ENCODE measurements around the gene TMCC1.

TMCC1 gene

GRCh38 chr3:129610276-129610675 is 283.2 kb downstream of the TMCC1 start:
- no peak for DNase-seq (ENCODE audit: low read depth)
- TF ChIP-seq CTCF (IDR thresholded peaks at IDR 0.05; ENCODE audit: control insufficient read depth, extremely low read depth, insufficient read depth), result no peak
- no peak overlapping the region for H3K4me3 ChIP-seq (ENCODE audit: low read depth, low read length)

GRCh38 chr3:129609591-129610182 is 283.8 kb downstream of the TMCC1 start:
- TF ChIP-seq CTCF (IDR thresholded peaks at IDR 0.05; ENCODE audit: control insufficient read depth, extremely low read depth, insufficient read depth), result no peak
- DNase-seq (ENCODE audit: low read depth), result no peak
- no peak overlapping the region for H3K4me3 ChIP-seq (ENCODE audit: low read depth, low read length)

- H3K4me3 ChIP-seq (ENCODE audit: low read depth, low read length), result no peak overlapping the region
- no peak for DNase-seq (ENCODE audit: low read depth)
- no peak for TF ChIP-seq CTCF (IDR thresholded peaks at IDR 0.05; ENCODE audit: control insufficient read depth, extremely low read depth, insufficient read depth)
These were observed 284.4 kb downstream of the TMCC1 start for GRCh38 chr3:129608936-129609590.

GRCh38 chr3:129608087-129608935 is 285.2 kb downstream of the TMCC1 start:
- no peak for DNase-seq (ENCODE audit: low read depth)
- no peak overlapping the region for H3K4me3 ChIP-seq (ENCODE audit: low read depth, low read length)
- TF ChIP-seq CTCF (IDR thresholded peaks at IDR 0.05; ENCODE audit: control insufficient read depth, extremely low read depth, insufficient read depth), result no peak

- DNase-seq (ENCODE audit: low read depth), result no peak
- H3K4me3 ChIP-seq (ENCODE audit: low read depth, low read length), result no peak overlapping the region
- no peak for TF ChIP-seq CTCF (IDR thresholded peaks at IDR 0.05; ENCODE audit: control insufficient read depth, extremely low read depth, insufficient read depth)
These were observed 286.0 kb downstream of the TMCC1 start for GRCh38 chr3:129607391-129608068.

GRCh38 chr3:129606636-129607390 is 286.7 kb downstream of the TMCC1 start, which contains the start of gene PLXND1:
Gene PLXND1 (minus strand): TSS chr3:129606676. CDS start chr3:129606639, 37 bp downstream.
- no peak for DNase-seq (ENCODE audit: low read depth)
- 0 out of 2 replicates have a peak within 1 kb of the TSS, but pooled peaks have one; percentile 9 for H3K4me3 ChIP-seq (ENCODE audit: low read depth, low read length)
- no peak for TF ChIP-seq CTCF (IDR thresholded peaks at IDR 0.05; ENCODE audit: control insufficient read depth, extremely low read depth, insufficient read depth)

Data from LNCaP clone FGC (cell line).